ENCODE results near the gene CCDC12. TPM values are rescaled to one million over a fixed set of nuclear protein-coding genes. Genes with fewer than 3 reads are reported as not detected.

The CCDC12 gene
- total and polyA plus RNA-seq, 9 of the 15 experiments (the other 6 are each of a cell fraction or from before 2014, with no cell fraction given), result 8.9 to 201 (median 86.9) TPM

GRCh38 chr3:46987743-46988401, 11.3 kb upstream of the CCDC12 start (continued):
- TF ChIP-seq MBD2 (IDR thresholded peaks at IDR 0.05; ENCODE audit: borderline replicate concordance, low read depth) (peak; percentile 72; the same call in 1 of the 2 replicates), RAD21 (CRISPR knock-in tag; conservative IDR thresholded peaks at IDR 0.05 in 1 of 2, IDR thresholded peaks at IDR 0.05 in 1 of 2) (peak in 1 of 2 experiments; percentile 26; a peak in 2 of 4 replicates), ADNP (tag; IDR thresholded peaks at IDR 0.05) (no peak), CXXC5 (CRISPR knock-in tag; IDR thresholded peaks at IDR 0.05) (peak; percentile 62), PYGO2 (tag; IDR thresholded peaks at IDR 0.05) (no peak), FOXJ2 (tag; IDR thresholded peaks at IDR 0.05) (no peak), ZNF561 (CRISPR knock-in tag; conservative IDR thresholded peaks at IDR 0.05) (no peak), NUFIP1 (IDR thresholded peaks at IDR 0.05; ENCODE audit: partially characterized antibody) (no peak), ERF (CRISPR knock-in tag; IDR thresholded peaks at IDR 0.05) (peak; percentile 71; the same call in 1 of the 2 replicates), CGGBP1 (CRISPR knock-in tag; IDR thresholded peaks at IDR 0.05) (no peak), ZNF282 (CRISPR knock-in tag; IDR thresholded peaks at IDR 0.05) (peak; percentile 98; the same call in 1 of the 2 replicates), ZNF584 (CRISPR knock-in tag; IDR thresholded peaks at IDR 0.05; ENCODE audit: low read depth) (peak; percentile 46; the same call in 1 of the 2 replicates), ZBED1 (IDR thresholded peaks at IDR 0.05) (0 out of 2 replicates have a peak, but pooled peaks have one; percentile 78), ZNF408 (CRISPR knock-in tag; IDR thresholded peaks at IDR 0.05; ENCODE audit: low read depth) (no peak), SP2 (IDR thresholded peaks at IDR 0.05; ENCODE audit: extremely low read depth, low read depth, low read length, poor library complexity, severe bottlenecking) (peak; percentile 0), IRF9 (tag; IDR thresholded peaks at IDR 0.05) (no peak), NFIC (IDR thresholded peaks at IDR 0.05) (peak; percentile 51; the same call in 1 of the 2 replicates), POLR2AphosphoS2 (IDR thresholded peaks at IDR 0.05; ENCODE audit: low read length) (peak; percentile 66; the same call in 1 of the 2 replicates), FOXP1 (CRISPR knock-in tag; IDR thresholded peaks at IDR 0.05) (no peak; the same call in 1 of the 2 replicates), ZNF589 (CRISPR knock-in tag; IDR thresholded peaks at IDR 0.05; ENCODE audit: low read depth) (peak; percentile 34; the same call in 1 of the 2 replicates), PHF20 (IDR thresholded peaks at IDR 0.05; ENCODE audit: partially characterized antibody) (peak; percentile 6), ZNF316 (IDR thresholded peaks at IDR 0.05) (peak; percentile 92)
- TF ChIP-seq, protein P1, sequence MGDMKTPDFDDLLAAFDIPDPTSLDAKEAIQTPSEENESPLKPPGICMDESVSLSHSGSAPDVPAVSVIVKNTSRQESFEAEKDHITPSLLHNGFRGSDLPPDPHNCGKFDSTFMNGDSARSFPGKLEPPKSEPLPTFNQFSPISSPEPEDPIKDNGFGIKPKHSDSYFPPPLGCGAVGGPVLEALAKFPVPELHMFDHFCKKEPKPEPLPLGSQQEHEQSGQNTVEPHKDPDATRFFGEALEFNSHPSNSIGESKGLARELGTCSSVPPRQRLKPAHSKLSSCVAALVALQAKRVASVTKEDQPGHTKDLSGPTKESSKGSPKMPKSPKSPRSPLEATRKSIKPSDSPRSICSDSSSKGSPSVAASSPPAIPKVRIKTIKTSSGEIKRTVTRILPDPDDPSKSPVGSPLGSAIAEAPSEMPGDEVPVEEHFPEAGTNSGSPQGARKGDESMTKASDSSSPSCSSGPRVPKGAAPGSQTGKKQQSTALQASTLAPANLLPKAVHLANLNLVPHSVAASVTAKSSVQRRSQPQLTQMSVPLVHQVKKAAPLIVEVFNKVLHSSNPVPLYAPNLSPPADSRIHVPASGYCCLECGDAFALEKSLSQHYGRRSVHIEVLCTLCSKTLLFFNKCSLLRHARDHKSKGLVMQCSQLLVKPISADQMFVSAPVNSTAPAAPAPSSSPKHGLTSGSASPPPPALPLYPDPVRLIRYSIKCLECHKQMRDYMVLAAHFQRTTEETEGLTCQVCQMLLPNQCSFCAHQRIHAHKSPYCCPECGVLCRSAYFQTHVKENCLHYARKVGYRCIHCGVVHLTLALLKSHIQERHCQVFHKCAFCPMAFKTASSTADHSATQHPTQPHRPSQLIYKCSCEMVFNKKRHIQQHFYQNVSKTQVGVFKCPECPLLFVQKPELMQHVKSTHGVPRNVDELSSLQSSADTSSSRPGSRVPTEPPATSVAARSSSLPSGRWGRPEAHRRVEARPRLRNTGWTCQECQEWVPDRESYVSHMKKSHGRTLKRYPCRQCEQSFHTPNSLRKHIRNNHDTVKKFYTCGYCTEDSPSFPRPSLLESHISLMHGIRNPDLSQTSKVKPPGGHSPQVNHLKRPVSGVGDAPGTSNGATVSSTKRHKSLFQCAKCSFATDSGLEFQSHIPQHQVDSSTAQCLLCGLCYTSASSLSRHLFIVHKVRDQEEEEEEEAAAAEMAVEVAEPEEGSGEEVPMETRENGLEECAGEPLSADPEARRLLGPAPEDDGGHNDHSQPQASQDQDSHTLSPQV (IDR thresholded peaks at IDR 0.05), result peak; percentile 92
- TF ChIP-seq, protein P2, sequence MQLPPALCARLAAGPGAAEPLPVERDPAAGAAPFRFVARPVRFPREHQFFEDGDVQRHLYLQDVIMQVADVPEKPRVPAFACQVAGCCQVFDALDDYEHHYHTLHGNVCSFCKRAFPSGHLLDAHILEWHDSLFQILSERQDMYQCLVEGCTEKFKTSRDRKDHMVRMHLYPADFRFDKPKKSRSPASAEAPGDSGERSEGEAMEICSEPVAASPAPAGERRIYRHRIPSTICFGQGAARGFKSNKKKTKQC (CRISPR knock-in tag; IDR thresholded peaks at IDR 0.05), result no peak; the same call in 1 of the 2 replicates
